OCI-LY7 (cell line): ENCODE measurements around the gene KLHDC8A. TPM values are rescaled to one million over a fixed set of nuclear protein-coding genes. Genes with fewer than 3 reads are reported as not detected.

Experiments
- BruUV-seq: library from RNA; stranded (reverse); fragments of 400-500 nt; replicated peaks from 2 replicates; lab custom pipeline; 2021; lab: Mats Ljungman, UMichigan
- CTCF ChIA-PET: fragments of 300-600 bp; sonication (Branson Sonifier 250); formaldehyde crosslinking; loops from one replicate; lab custom pipeline; 2022; ENCODE audit warnings: antibody characterized with exemption; ENCODE audit not compliant: unreplicated experiment; lab: Charles Lee
- POLR2A ChIA-PET: fragments of 300-600 bp; sonication (Branson Sonifier 250); formaldehyde crosslinking; loops from one replicate; lab custom pipeline; 2022; ENCODE audit warnings: antibody characterized with exemption; lab: Charles Lee
- DNase-seq: peaks from one replicate; pipeline ENCODE4 v3.0.0-alpha.2; 2015; ENCODE audit warnings: low spot score
- H2AFZ ChIP-seq: fragments of 200-600 bp; sonication (generic), shearing (Covaris generic); 2 replicates; pipeline ENCODE4 v1.6.1; 2014; ENCODE audit warnings: mild to moderate bottlenecking, antibody characterized with exemption, low read length, moderate library complexity
- H3K27ac ChIP-seq: fragments of 200-600 bp; sonication (generic); 2 replicates; pipeline ENCODE4 v1.5.1; 2014; ENCODE audit warnings: mixed run types, low read depth, mild to moderate bottlenecking, moderate library complexity, low read length, inconsistent platforms; ENCODE audit not compliant: poor library complexity, severe bottlenecking
- H3K36me3 ChIP-seq: fragments of 200-600 bp; sonication (generic); 2 replicates; pipeline ENCODE4 v1.6.1; 2014; ENCODE audit warnings: mild to moderate bottlenecking, antibody characterized with exemption, low read length, moderate library complexity, mixed read lengths; ENCODE audit not compliant: insufficient read depth
- H3K4me1 ChIP-seq: fragments of 200-600 bp; sonication (generic); 2 replicates; pipeline ENCODE4 v1.5.1; 2014; ENCODE audit warnings: mild to moderate bottlenecking, low read length; ENCODE audit not compliant: insufficient read depth, poor library complexity, severe bottlenecking
- H3K4me2 ChIP-seq: fragments of 200-600 bp; sonication (generic); 2 replicates; pipeline ENCODE4 v1.6.1; 2014; ENCODE audit warnings: mild to moderate bottlenecking, low read length
- H3K4me3 ChIP-seq: fragments of 200-600 bp; sonication (generic); 2 replicates; pipeline ENCODE4 v1.5.1; 2014; ENCODE audit warnings: mild to moderate bottlenecking, low read depth, low read length; ENCODE audit not compliant: poor library complexity, severe bottlenecking
- H3K79me2 ChIP-seq: fragments of 200-600 bp; sonication (generic); 2 replicates; pipeline ENCODE4 v1.6.1; 2016; ENCODE audit warnings: low read depth, mild to moderate bottlenecking, low read length, moderate library complexity, mixed read lengths; ENCODE audit not compliant: insufficient read depth
- H3K9me2 ChIP-seq: fragments of 200-600 bp; sonication (generic); 2 replicates; pipeline ENCODE4 v1.6.1; 2016; ENCODE audit warnings: mild to moderate bottlenecking, low read length, mixed read lengths; ENCODE audit not compliant: insufficient read depth
- H3K9me3 ChIP-seq: fragments of 200-600 bp; sonication (generic); 2 replicates; pipeline ENCODE4 v1.6.1; 2014; ENCODE audit warnings: mild to moderate bottlenecking, mixed run types, low read length, mixed read lengths
- H4K20me1 ChIP-seq: fragments of 200-600 bp; sonication (generic); 2 replicates; pipeline ENCODE4 v1.6.1; 2014; ENCODE audit warnings: mild to moderate bottlenecking, antibody characterized with exemption, low read length, moderate library complexity, mixed read lengths; ENCODE audit not compliant: insufficient read depth
- EZH2phosphoT487 ChIP-seq: fragments of 200-600 bp; sonication (generic); IDR thresholded peaks from 2 replicates; pipeline ENCODE4 v1.6.1; 2018; ENCODE audit warnings: low read depth, borderline replicate concordance, mild to moderate bottlenecking, mixed run types, antibody characterized with exemption, low read length, moderate library complexity, mixed read lengths
- intact Hi-C: fragments of 100-400 bp; cut with micrococcal nuclease; formaldehyde crosslinking; loops from one replicate; pipeline ENCODE4 v1.10.0; 2022; ENCODE audit not compliant: unreplicated experiment
- total RNA-seq, 2 experiments: library from RNA; depleted of rRNA in 1 of 2; stranded (reverse); fragments of >200 nt in 1 of 2; shearing (Covaris generic) in 1 of 2; gene quantifications; 2 replicates each; pipeline ENCODE4 v1.2.3, GENCODE V29; 2014 to 2022
- TF ChIP-seq, protein P1 (sequence below): fragments of 200-600 bp; sonication (generic); conservative IDR thresholded peaks from 2 replicates; pipeline ENCODE4 v1.5.1; 2014; ENCODE audit warnings: mild to moderate bottlenecking, antibody characterized with exemption, low read length, moderate library complexity, mixed read lengths

KLHDC8A gene
- total RNA-seq, 2 experiments from 2014 or later, result not detected

DNA sequence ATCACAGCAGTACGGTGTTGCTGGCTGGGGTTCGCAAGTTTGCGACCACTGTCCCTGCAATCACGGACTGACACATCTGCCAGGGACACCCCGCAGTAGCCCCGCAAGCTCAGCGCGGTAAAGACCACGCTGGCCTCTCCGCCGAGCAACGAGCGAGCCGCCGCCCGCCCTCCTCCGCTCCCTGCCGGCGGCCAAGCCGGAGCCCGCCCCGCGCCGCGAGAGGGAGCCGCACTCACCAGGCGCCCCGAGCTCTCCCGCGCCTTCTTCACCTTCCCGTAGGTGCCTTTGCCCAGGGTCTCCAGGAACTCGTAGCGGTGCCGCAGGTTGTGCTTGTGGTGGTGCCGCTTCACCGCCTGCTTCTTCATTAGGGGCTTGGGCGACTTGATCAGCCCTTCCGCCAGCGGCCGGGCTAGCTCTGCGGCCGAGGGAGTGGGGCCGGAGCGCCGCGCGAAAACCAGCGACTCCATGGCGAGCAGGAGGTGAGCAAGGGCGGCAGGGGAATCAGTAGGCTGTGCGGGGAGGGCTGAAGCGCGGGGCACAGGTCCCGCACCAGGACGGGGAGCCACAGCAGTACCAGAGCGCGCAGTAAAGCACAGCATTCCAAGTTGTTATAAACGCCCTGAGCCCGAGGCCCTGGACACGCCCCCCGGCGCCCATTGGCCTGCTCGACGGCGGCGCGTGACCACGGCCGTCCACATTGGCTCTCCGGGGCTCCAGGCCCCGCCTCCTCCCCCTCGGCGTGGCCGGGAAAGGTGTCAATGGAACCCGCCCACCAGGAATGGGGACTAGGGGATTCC, 35.4 kb downstream of the KLHDC8A start, which contains the start of gene NUAK2:
Gene NUAK2, minus strand, starts transcription at position 584 of the 797 bp plus-strand sequence. Its CDS starts 117 bp downstream, at position 467.
- ChIA-PET CTCF (interaction anchor here (0.6 to 0.7 kb wide), 3 partner anchors 43 to 301 kb away, joined by 3 to 7 read pairs (median 3); no protein-coding TSS in a partner anchor), POLR2A (interaction anchor here (0.6 to 15.8 kb wide), 6 partner anchors 21 to 1238 kb away, joined by 3 to 162 read pairs (median 4); no protein-coding TSS in a partner anchor)
- H4K20me1 ChIP-seq, result peaks cover 4% of the 10 kb centered on the region; the same call in 1 of the 2 replicates
- intact Hi-C loops, result loop anchor here (1.0 to 2.0 kb wide), 2 partner anchors 21 to 33 kb away; no protein-coding TSS in a partner anchor
- no peaks in the 10 kb centered on the region for H3K9me2 ChIP-seq
- H3K36me3 ChIP-seq, result no peaks in the 10 kb centered on the region
- H3K79me2 ChIP-seq, result peaks cover 25% of the 10 kb centered on the region; the same call in 1 of the 2 replicates
- H3K4me2 ChIP-seq, result peak within 1 kb of the TSS; percentile 94
- H3K4me3 ChIP-seq, result peak within 1 kb of the TSS; percentile 75
- H2AFZ ChIP-seq, result peak within 1 kb of the TSS; percentile 47; the same call in 1 of the 2 replicates
- peak within 1 kb of the TSS; percentile 16 for H3K27ac ChIP-seq
- no TSS peak for BruUV-seq
- peak; percentile 87 for DNase-seq
- TF ChIP-seq, protein P1, sequence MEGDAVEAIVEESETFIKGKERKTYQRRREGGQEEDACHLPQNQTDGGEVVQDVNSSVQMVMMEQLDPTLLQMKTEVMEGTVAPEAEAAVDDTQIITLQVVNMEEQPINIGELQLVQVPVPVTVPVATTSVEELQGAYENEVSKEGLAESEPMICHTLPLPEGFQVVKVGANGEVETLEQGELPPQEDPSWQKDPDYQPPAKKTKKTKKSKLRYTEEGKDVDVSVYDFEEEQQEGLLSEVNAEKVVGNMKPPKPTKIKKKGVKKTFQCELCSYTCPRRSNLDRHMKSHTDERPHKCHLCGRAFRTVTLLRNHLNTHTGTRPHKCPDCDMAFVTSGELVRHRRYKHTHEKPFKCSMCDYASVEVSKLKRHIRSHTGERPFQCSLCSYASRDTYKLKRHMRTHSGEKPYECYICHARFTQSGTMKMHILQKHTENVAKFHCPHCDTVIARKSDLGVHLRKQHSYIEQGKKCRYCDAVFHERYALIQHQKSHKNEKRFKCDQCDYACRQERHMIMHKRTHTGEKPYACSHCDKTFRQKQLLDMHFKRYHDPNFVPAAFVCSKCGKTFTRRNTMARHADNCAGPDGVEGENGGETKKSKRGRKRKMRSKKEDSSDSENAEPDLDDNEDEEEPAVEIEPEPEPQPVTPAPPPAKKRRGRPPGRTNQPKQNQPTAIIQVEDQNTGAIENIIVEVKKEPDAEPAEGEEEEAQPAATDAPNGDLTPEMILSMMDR, result peak; percentile 61
- TF ChIP-seq EZH2phosphoT487, result no peak
- H3K9me3 ChIP-seq, result no peaks in the 10 kb centered on the region
- peaks cover 61% of the 10 kb centered on the region for H3K4me1 ChIP-seq

DNA sequence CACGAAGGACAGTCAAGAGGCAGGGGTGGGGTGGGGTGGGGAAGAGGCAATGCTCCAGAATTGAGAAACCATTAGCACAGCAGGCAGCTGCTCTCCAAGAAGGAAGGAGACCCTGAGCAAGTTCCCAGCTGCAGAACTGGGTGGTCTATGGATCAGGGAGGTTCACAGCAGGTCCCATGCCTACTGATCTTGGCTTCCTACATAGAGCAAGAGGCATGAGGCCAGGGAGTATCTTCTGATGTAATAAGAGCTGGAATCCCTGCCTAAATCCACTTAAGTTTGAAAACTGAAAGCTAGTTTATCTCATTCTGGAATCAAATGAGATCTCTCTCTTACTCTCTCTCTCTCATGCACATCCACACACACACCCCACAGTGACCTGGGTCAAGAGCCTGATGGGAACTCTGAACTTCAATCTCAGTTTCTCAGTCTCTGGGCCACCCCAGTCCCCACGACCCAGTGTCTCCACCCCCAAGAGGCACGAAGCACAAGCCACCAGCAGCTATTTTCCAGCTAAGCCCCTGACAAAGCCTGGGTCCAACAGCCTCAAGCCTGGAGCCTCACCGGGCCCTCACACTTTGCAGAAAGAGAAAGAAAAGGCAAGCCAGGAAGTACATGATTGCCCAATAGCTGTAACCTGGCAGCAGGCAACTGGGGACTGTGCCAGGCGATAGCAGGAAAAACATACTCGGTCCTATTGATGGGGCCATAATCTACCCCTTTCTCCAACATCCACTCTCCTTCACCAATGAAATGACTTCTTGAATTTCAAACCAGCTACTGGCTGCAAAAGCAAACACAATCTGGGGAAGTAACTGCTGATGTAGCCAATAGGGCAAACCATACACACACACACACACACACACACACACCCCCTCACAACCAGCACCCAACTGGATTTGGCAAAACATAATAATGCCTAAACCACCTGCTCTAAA, 37.4 kb downstream of the KLHDC8A start:
- no peaks in the 10 kb centered on the region for H3K9me2 ChIP-seq
- H3K9me3 ChIP-seq, result no peaks in the 10 kb centered on the region
- H3K4me2 ChIP-seq, result peak overlapping the region; percentile 94
- TF ChIP-seq EZH2phosphoT487, result no peak
- TF ChIP-seq, protein P1, result no peak
- H3K36me3 ChIP-seq, result no peaks in the 10 kb centered on the region
- H4K20me1 ChIP-seq, result peaks cover 4% of the 10 kb centered on the region; the same call in 1 of the 2 replicates
- DNase-seq, result peak; percentile 46
- no TSS peak for BruUV-seq
- H2AFZ ChIP-seq, result no peak overlapping the region
- intact Hi-C loops, result loop anchor here (2.0 to 10.0 kb wide), 3 partner anchors 19 to 1995 kb away; partner anchors contain the start of gene MDM4
- peaks cover 43% of the 10 kb centered on the region; the same call in 1 of the 2 replicates for H3K79me2 ChIP-seq
- POLR2A ChIA-PET, result interaction anchor here (0.5 to 15.8 kb wide), 10 partner anchors 25 to 1508 kb away, joined by 3 to 162 read pairs (median 4); no protein-coding TSS in a partner anchor
- CTCF ChIA-PET, result interaction anchor here (1.1 to 1.5 kb wide), 3 partner anchors 33 to 46 kb away, joined by 3 to 10 read pairs (median 5); no protein-coding TSS in a partner anchor
- peak overlapping the region; percentile 75 for H3K4me3 ChIP-seq
- peaks cover 70% of the 10 kb centered on the region for H3K4me1 ChIP-seq
- H3K27ac ChIP-seq, result peak overlapping the region; percentile 37
